Spleen (tissue), 11 donors: ENCODE measurements around the gene PCBD2. TPM values are rescaled to one million over a fixed set of nuclear protein-coding genes. Genes with fewer than 3 reads are reported as not detected.
A peak's percentile ranks its signal among the peaks of the same experiment; 100 is the strongest.

Experiments
- DNase-seq: peaks from one replicate; pipeline ENCODE4 v3.0.0-alpha.2; 2020
- H3K27ac ChIP-seq, 8 donors: fragments of 200-600 bp; sonication (generic) in 7 of 8; 1 replicate in 4 of 8; 2 replicates in 4 of 8; pipeline versions ENCODE4 v1.5.0 to v1.8.0; 2016 to 2021; ENCODE audit warnings: inconsistent platforms in 4 of 8, mild to moderate bottlenecking in 4 of 8, moderate library complexity in 1 of 8
- H3K27me3 ChIP-seq, 7 donors: fragments of 200-600 bp; sonication (generic) in 6 of 7; replicated peaks in 1 of 7; 1 replicate in 4 of 7; 2 replicates in 3 of 7; pipeline versions ENCODE4 v1.5.0 to v1.8.0; 2016 to 2021; ENCODE audit warnings: inconsistent platforms in 3 of 7, mild to moderate bottlenecking in 1 of 7
- H3K36me3 ChIP-seq, 6 donors: fragments of 200-600 bp; sonication (generic) in 5 of 6; 1 replicate in 4 of 6; 2 replicates in 2 of 6; pipeline versions ENCODE4 v1.5.0 to v1.8.0; 2016 to 2021; ENCODE audit warnings: inconsistent platforms in 2 of 6
- H3K4me1 ChIP-seq, 6 donors: fragments of 200-600 bp; sonication (generic) in 5 of 6; 1 replicate in 3 of 6; 2 replicates in 3 of 6; pipeline versions ENCODE4 v1.5.0 to v1.8.0; 2016 to 2021; ENCODE audit warnings: inconsistent platforms in 3 of 6
- H3K4me3 ChIP-seq, 8 donors: fragments of 200-600 bp; sonication (generic) in 7 of 8; 1 replicate in 4 of 8; 2 replicates in 4 of 8; pipeline versions ENCODE4 v1.5.0 to v1.8.0; 2016 to 2021; ENCODE audit warnings: inconsistent platforms in 4 of 8, mild to moderate bottlenecking in 4 of 8, moderate library complexity in 2 of 8
- H3K9me3 ChIP-seq, 8 donors: fragments of 200-600 bp; sonication (generic) in 7 of 8; 1 replicate in 4 of 8; 2 replicates in 4 of 8; pipeline versions ENCODE4 v1.5.0 to v1.8.0; 2016 to 2021; ENCODE audit warnings: inconsistent platforms in 4 of 8
- CTCF ChIP-seq, 11 experiments: fragments of 200-600 bp in 7 of 11; fragments of 450-650 bp in 4 of 11; sonication (generic) in 4 of 11; IDR thresholded peaks in 8 of 11; conservative IDR thresholded peaks in 3 of 11; 1 replicate in 7 of 11; 2 replicates in 4 of 11; pipeline versions ENCODE4 v1.4.0 to v1.8.0; 2016 to 2021; ENCODE audit warnings: antibody characterized with exemption in 11 of 11, inconsistent platforms in 4 of 11, mild to moderate bottlenecking in 1 of 11
- POLR2A ChIP-seq, 3 donors: fragments of 450-650 bp; IDR thresholded peaks; one replicate each; pipeline ENCODE4 v1.5.1; 2017; ENCODE audit warnings: antibody characterized with exemption in 3 of 3, mild to moderate bottlenecking in 1 of 3
- POLR2AphosphoS5 ChIP-seq, 3 donors: sonication (generic); formaldehyde crosslinking; IDR thresholded peaks; one replicate each; pipeline ENCODE4 v1.5.1; 2017; ENCODE audit warnings: antibody characterized with exemption in 3 of 3
- WGBS, 5 donors: extraction: QIAGEN DNeasy Blood & Tissue Kit in 3 of 5; methylation state at CpG; one replicate each; pipeline versions ENCODE4 v1.1.5 to v1.1.7; 2013 to 2018; 5-methylcytosine and 5-hydroxymethylcytosine counted together
- intact Hi-C: fragments of 100-400 bp; cut with DNase I; formaldehyde crosslinking; loops from one replicate; pipeline ENCODE4 v1.15.0; 2023; ENCODE audit warnings: low total_unique reads
- polyA plus RNA-seq, 3 donors: library from polyadenylated mRNA; stranded (reverse); fragments of 200-250 nt; gene quantifications; one replicate each; pipeline ENCODE4 v1.2.1, GENCODE V29; 2013
- total RNA-seq, 7 donors: library from RNA; depleted of rRNA in 3 of 7; stranded (reverse); fragments of >200 nt in 3 of 7; fragmentation: NEBNext Ultra II Directional in 4 of 7; extraction: Animal tissue kit (Norgen Biotek cat#: 25700) in 4 of 7; gene quantifications; one replicate each; pipeline versions ENCODE4 v1.1.0 to v1.2.1, GENCODE V29; 2016 to 2021
- donor health status: healthy with polysubstance abuse.
- donor health status: DM: no; HTN: no; CAD: no; lungs with moderate emphysema.
- donor health status: DM: no; HTN: no; CAD: no.
- donor health status: Bipolar disorder and iron deficiency.
- donor health status: healthy.
- donor health status: DM: no; HTN: no; CAD: no.
- donor health status: DM: yes; HTN: yes; CAD: no.

PCBD2 gene
- total and polyA plus RNA-seq, 10 donors, result 2.8 to 15.8 (median 9.2) TPM

DNA sequence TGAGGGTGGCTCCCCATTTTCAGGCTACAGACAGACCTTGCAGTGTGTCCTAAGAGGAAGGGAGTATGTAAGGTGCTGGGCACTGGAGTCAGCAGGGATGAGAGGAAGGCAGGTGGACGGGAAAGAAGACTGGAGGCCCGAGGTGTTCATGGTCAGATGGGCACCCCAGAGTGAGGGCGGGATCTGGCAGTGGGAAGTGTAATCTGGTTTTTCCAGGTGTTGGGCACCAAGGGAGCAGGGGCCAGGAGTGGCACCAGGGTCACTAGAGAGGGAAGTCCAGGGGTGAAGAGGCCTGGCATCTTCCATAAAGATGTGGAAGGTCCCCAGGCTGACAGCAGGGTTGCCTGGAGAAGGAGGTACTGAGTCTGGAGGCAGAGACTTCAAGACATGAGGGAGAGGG lies 99.4 kb downstream of the PCBD2 start:
- no peaks in the 10 kb centered on the region for H3K4me1 ChIP-seq
- no peak for DNase-seq

GRCh38 chr5:135005076-135005475 lies 100.1 kb downstream of the PCBD2 start:
- H3K9me3 ChIP-seq, result no peaks in the 10 kb centered on the region
- H3K36me3 ChIP-seq, result no peaks in the 10 kb centered on the region
- 60 to 93% (median 88%) methylated on average over 2 to 3 of the region's 3 CpGs for WGBS, 5 donors
- H3K4me3 ChIP-seq, result no peak overlapping the region
- DNase-seq, result no peak
- no peaks in the 10 kb centered on the region for H3K27me3 ChIP-seq
- TF ChIP-seq POLR2AphosphoS5 (IDR thresholded peaks at IDR 0.05), result no peak
- TF ChIP-seq POLR2A (IDR thresholded peaks at IDR 0.05), result no peak
- TF ChIP-seq CTCF (IDR thresholded peaks at IDR 0.05 in 8 of 11, conservative IDR thresholded peaks at IDR 0.05 in 3 of 11), result no peak
- H3K4me1 ChIP-seq, result no peaks in the 10 kb centered on the region
- no peak overlapping the region for H3K27ac ChIP-seq
- intact Hi-C loops, result no loop called here

More for the DNA sequence above, 99.4 kb downstream of the PCBD2 start:
- no peak overlapping the region for H3K27ac ChIP-seq
- no peak overlapping the region for H3K4me3 ChIP-seq
- 82 to 99% (median 87%) methylated on average over 3 of the region's 3 CpGs for WGBS, 5 donors
- no peak for TF ChIP-seq POLR2A (IDR thresholded peaks at IDR 0.05)
- no peak for TF ChIP-seq CTCF (IDR thresholded peaks at IDR 0.05 in 8 of 11, conservative IDR thresholded peaks at IDR 0.05 in 3 of 11)
- TF ChIP-seq POLR2AphosphoS5 (IDR thresholded peaks at IDR 0.05), result no peak
- no peaks in the 10 kb centered on the region for H3K27me3 ChIP-seq
- H3K9me3 ChIP-seq, result no peaks in the 10 kb centered on the region
- no peaks in the 10 kb centered on the region for H3K36me3 ChIP-seq
- intact Hi-C loops, result no loop called here

- intact Hi-C loops, result no loop called here
- no peak overlapping the region for H3K4me3 ChIP-seq
- no peak for TF ChIP-seq CTCF (IDR thresholded peaks at IDR 0.05 in 8 of 11, conservative IDR thresholded peaks at IDR 0.05 in 3 of 11)
- TF ChIP-seq POLR2A (IDR thresholded peaks at IDR 0.05), result no peak
- TF ChIP-seq POLR2AphosphoS5 (IDR thresholded peaks at IDR 0.05), result no peak
- no peaks in the 10 kb centered on the region for H3K27me3 ChIP-seq
- H3K9me3 ChIP-seq, result no peaks in the 10 kb centered on the region
- no peak overlapping the region for H3K27ac ChIP-seq
- H3K36me3 ChIP-seq, result no peaks in the 10 kb centered on the region
- WGBS, 5 donors, result 92 to 97% (median 94%) methylated on average over 9 of the region's 9 CpGs
- DNase-seq, result peak; percentile 51
- no peaks in the 10 kb centered on the region for H3K4me1 ChIP-seq
Measured at GRCh38 chr5:135007305-135007704, 102.4 kb downstream of the PCBD2 start.

DNA sequence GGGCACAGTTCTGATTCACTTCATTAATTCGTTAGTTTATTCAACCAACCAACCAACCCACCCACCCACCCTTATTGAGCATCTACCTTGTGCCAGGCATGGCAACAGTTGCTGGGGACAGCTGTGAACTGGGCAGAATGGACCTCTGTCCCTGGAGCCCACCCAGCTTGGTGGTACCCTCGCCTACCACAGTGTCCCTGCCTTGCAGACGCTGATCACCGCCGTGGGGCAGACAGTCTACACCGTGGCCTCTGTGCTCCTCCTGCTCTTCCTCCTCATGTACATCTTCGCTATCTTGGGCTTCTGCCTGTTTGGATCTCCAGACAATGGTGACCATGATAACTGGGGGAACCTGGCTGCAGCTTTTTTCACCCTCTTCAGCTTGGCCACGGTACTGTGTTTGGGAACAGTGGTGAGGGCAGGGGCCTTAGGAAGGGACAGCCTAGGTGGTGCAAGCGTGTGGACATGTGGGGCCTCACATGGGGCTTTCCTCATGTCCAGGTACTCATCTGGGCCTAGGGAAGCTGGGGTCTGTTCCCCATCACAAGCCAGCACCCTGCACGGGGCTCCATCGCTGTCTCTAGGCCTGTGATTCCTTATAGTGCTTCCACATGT lies 102.9 kb downstream of the PCBD2 start:
- 80 to 87% (median 82%) methylated on average over 11 of the region's 11 CpGs for WGBS, 5 donors
- intact Hi-C loops, result no loop called here
- Histone ChIP-seq H3K27me3 (no peaks in the 10 kb centered on the region), H3K27ac (no peak overlapping the region), H3K4me3 (no peak overlapping the region), H3K36me3 (no peaks in the 10 kb centered on the region), H3K4me1 (no peaks in the 10 kb centered on the region), H3K9me3 (no peaks in the 10 kb centered on the region)
- TF ChIP-seq CTCF (IDR thresholded peaks at IDR 0.05 in 8 of 11, conservative IDR thresholded peaks at IDR 0.05 in 3 of 11) (no peak), POLR2A (IDR thresholded peaks at IDR 0.05) (no peak), POLR2AphosphoS5 (IDR thresholded peaks at IDR 0.05) (no peak)
- DNase-seq, result peak; percentile 39
